NCI-H82 treated with DMSO at 0.1 percent for 48 hours (cell line): ENCODE data around the gene GLIS1.

Source experiments
- DNase-seq: peaks from one replicate; lab custom pipeline; 2025; ENCODE audit not compliant: unreplicated experiment; lab: John Stamatoyannopoulos, UW

The GLIS1 gene

DNA sequence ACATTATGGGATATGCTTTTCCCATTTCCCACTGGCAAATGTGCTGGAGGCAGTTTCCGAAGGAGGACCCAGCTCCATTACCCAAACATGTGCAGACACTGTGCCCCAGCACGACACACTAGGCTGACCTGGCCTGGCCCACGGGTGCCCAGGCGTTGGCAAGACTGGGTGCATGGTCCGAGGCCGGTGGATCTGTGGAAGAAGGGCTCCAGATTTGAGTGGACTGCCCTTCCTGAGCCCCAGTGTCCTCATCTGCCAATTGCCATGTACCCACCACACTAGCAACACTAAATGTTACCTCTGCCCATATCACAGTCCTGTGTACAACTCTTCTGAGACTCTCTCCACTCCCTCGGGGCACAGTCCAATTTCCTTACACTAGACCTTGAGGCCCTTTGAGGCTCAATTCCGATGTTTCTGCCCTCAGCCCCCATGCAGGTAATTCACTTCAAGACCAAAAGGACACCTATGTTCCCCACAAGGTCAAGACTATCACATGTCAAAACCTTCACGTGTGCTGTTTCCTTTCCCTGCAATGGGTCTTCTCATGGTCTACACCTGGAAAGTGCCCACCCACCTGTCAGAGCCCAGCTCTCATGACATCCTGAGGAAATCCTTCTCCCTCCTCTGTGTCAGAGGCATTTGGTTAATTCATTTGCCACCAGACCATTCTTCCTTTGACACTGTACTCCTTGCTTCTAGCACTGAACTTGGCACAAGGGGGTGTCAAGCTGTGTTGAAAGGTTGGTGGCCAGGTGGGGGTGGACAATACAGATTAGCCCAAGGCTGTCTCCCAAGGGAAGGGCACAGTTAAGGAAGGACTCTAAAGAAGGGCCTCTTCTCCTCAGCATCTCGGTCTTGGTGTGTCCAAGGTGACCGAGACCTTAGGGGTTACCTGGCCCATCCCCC, 154.8 kb downstream of the GLIS1 start:
- DNase-seq, result no peak

DNA sequence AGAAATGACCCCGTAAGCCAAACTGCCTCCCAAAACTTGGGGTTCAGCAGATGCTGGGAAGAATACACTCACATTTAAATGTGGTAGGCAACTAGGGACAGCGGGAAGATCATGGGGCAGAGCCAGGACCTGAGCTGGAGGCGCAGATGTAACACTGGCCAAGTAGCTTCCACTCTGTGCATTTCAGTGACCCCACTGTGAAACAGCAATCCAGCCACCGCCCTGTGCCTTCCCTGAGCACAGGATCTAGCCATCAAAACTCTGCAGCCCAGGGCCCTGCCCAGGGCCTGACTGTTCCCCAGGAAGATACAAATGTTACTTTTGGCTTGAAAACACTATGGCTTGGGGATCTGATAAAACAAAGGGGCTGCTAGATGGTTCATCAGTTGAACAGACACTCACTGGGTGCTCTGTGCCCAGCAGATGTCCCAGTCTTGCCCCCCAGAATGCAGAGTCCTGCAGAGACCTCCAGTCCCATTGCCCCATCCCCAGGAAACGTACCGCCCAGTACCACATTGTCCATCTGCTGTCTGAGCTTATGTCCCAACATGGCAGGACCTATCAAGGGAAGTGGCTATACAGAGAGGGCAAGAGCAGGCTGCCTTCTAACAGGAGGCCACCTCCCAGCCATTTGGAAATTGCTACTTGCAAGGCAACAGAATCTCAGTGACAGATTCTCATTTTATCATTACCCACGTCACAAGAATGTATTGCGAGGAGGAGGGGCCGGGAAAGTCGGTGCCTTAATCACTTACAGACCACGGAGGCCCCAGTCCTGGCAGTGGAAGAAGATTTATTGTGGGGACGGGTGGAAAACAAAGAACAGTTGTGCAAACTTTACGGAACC, 155.7 kb downstream of the GLIS1 start:
- DNase-seq, result no peak

DNA sequence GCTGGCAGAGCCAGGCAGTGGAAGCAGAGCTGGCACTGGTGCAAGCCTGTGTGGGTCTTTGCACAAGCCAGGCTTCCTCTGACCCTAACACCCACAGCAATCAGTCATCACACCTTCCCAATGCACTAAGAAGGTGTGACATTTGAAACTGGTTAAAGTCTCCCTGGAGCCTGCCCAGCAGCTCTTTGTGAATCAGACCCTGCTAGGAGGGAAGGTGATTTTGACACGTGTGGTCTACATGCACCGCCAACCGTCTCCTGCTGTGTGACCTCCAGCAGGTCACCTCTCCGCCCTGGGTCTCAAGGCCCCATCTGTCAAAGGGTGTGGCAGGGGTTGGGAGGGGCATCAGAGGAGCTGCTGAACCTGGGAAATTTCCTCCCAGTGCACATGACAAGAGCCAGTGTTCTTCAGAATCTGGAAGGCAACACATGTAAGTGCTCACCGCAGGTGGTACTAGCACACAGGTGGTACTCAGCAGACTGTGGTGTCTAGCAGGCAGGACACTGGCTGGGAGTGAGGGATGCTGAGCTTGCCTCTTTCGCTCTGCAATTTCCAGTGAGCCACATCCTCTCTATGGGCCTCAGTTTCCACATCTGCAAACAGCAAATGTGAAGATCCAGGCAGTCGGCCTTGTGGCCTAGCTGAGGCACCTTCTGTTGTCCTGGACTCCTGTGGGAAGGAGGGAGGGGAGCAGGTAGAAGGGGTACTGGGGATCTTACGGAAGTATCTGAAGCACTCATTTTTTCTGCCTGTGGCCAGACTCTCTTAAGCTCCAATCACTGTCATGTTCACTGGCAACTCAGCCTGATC, 156.5 kb downstream of the GLIS1 start:
- DNase-seq, result no peak

DNA sequence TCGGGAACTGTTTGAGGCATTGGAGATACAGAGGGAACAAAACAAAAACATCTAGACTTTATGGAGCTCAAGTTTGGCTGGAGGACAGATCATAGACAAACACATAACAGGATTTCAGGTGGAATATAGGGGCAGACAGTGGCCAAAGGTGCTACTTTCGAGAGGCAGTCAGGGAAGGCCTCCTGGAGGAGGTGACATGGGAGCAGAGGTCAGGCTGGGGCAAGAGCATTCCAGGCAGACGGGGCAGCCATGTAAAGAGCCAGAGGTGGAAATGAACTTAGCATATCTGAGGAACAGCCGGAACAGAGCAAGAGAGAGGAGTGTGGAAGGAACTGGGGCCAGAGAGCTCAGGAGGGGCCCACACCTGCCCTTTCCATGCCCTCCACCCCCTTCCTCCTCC, 157.5 kb downstream of the GLIS1 start:
- no peak for DNase-seq

DNA sequence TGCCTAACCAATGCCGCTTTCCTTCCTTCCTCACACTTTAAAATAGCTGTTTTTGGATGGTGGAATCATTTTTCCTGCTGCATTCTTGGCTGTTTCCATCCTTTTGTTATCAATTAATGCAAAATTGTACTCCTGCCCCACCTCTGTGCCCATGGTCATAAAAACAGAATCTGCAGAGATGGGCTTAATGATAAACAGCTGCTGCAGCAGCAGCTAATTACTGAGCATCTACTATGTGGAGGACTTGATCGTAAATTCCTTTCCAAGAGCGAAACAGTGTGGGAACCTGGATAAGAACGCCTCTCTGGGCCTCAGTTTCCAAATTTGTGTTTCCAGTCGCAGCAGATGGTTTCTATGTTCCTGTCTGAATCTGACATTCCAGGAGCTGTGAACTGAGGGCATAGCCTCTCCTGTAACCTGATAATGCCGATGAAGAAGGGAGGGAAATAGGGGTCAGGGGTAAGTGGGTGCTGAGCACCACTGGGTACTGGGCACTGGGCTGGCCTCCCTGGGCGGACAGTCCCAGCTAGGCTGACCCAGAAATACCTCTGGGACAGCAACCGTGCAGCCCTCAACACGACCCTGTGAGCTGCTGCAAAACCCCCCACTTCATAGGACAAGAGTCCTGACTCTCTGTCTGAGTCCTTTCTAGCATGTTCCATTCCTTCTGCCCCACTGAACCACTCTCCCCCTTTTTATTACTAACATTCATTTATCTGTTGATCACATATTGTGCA, 158.1 kb downstream of the GLIS1 start:
- DNase-seq, result no peak

DNA sequence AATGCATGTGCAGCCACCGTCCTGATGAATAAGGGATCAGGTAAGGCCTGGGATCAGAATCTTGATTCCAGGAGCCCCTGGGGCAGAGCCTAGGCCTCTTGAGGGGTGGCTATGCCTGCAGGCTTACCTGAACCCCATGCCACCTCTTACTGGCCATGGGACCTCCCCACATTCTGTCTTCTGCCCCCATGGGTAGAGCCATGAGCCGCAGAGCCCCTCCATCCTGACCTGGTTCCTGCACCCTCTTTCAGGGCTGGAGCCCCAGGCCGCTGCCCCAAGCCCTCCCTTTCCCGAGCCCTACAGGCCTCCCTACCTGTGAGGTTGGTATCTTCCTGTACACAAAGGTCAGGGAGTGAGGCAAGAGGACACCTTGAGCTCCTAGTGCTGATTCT, 159.0 kb downstream of the GLIS1 start:
- DNase-seq, result no peak

DNA sequence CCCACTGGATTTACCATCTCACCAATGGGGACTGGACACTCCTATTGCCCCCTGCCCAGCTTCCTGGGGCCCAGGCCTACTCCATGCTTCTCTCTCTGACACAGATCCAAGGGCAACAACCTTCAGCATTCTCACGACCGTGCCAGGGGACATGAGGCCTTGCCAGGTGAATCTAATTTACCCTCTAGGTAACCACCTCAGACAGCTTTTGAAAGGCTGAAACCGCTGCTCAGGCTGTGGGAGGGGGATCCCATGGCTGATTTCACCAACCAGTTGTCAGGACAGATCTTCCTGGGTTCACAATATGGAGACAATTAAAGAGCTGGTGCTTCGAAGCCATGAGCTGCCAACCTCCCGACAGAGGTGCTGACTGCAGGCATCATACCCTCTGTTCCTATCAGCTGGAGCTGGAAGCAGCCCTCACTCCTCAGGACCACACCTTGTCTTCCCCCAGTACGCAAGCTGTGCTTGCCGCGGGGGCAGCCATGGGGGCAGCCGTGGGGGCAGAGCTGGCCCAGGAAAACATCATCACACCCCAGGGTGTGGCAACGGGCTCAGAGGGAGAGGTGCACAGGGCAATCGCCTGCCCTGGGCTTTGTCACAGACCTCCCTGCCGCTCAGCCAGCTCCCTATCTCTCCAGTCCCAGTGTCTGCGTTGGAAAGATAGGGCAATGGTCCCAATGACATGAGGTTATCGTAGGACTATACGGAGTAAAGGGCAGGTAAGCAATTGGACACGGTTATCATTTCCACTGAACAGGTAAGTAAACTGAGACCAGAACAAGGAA, 159.5 kb downstream of the GLIS1 start:
- DNase-seq, result no peak

DNA sequence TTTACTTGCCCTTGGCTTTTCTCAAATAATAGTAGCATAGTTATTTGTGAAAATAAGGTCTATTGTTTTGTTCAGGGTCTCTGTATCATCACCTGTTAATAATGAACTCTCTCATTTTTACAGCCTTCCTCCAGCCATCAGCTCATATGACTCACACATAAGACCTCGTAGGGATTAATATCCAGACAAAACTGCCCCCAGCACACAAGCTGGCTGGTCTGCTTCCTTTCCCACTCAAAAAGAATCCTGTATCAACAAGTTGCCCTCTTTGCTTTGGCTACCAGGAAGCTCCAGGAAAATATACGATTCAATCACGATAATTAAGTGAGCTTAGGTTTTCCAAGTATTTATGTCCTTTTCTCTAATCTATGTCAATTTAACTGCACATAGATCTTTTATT, 160.6 kb downstream of the GLIS1 start:
- DNase-seq, result no peak

DNA sequence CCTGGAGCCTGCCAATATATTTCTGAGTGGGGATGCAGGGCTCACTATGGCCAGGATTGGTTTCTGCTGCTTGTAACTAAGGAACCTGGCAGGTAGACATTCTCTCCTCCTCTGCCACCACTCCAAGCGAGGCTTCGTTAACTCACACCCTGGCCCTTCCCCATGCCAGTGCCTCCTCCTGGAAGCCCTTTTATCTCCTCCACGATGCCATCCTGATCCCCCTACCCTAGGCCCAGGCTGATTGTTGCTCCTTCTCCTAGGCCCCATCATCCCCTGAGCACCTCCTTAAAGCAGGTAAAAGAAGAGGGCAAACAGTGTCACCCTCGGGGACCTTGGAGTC, 161.2 kb downstream of the GLIS1 start:
- no peak for DNase-seq

DNA sequence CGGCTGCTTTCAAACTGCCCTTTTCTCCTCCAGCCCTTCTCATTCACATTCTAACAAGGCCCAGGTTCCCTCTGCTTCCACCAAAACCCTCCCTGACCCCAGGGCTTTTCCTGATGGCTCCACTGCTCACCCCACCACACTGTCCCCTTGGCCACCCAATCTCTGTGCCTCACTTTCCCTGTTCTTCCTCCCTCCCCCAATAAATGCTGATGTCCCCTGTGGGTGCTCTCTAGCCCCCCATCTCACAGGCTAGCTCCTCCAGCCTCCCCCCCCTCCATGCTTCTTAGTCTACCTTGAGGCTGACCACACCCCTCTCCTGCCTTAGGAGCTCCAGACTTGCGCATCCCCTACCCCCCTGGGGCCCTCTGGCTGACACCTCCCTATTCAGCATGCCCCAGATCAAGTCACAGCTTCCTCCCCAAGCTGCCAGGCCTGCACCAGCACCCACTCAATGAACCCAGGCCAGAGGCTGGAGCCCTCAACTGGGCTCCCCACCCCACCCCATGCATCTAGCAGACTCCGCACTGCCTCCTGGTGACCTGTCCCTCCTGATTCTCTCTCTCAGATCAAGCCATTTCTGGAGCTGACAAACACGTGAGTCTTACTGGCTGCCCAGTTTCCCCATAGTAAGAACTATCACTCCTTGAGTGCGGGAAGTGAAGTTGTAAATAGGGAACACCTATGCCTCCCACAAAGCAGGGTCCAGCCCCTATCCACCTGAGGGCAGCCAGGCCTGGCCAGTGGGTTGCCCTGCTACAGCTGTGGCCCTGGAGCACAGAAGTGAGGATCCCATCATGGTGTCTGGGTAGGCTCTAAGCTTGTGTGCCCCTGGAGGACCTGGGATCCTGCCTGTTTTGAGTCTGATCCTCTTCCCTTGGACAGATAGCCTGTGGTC, 161.9 kb downstream of the GLIS1 start:
- no peak for DNase-seq

DNA sequence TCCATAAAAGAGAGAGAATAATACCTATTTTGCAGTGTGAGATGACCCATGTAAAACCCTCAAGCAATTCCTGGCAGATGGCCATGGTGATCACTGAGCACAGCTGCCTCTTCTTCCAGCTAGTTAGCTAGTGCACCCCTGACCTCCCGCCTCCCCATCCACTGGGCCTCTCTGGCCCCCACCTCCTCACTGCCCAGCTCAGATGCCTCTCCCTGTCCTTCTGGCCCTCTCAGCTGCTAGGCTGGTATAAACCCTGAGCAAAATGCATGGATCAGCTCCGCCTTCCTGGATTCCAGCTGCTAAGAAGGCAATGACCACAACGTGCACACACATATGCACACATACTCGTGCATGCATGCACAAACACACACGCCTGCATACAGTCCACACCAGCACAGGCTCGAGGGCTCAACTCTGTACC, 162.6 kb downstream of the GLIS1 start:
- DNase-seq, result no peak

DNA sequence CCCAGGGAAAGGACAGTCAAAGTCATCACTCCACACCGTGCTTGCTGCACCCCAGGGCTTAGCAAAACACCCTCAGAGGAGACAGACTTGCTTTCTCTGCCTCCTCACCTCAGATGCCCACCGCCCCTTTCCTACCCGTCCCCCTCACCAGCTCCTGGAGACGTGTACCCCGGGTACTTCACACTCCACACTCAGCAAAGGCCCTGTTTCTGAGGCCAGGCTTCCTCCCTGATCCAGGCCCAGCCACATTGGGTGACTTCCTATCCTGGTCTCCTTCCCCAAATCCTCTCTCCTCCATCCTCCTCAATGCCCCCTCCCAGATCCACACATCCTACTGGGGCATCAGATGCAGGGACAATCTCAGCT, 163.0 kb downstream of the GLIS1 start:
- DNase-seq, result no peak

DNA sequence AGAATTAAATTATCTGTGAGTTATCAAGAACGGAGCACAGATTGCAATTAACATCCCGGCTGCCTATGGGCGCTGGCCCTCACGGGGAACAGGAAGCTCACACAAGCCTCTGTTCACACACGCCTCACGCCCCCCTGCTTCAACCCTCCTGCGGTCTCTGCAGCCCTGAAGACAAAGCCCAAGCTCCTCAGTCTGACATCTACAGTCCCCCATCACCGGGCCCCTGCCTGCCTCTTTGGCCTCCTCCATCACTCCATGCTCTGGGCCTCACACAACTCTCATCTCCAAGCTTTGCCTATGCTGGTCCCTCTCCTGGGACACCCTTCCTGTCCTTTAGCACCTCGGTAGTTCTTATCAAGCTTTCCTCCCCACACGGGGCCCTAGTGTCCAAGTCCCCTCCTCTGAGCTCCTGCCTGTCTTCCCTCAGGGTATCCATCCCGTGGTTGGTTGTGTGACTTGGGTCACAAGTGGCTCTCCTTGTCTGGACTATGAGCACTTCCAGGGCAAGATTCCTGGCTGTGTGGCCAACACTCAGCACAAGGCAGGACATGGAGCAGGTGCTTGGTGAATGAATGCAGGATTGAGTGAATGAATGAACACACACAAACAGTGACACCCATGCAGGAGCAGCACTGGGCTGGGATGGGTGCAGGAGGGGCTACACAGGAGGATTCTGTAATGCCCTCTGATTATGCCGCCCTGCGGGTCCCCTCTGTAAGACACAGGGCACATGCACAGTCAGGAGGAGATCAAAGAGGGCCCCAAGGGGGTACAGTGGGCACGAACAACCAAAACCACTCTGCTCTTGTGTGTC, 163.6 kb downstream of the GLIS1 start:
- no peak for DNase-seq

DNA sequence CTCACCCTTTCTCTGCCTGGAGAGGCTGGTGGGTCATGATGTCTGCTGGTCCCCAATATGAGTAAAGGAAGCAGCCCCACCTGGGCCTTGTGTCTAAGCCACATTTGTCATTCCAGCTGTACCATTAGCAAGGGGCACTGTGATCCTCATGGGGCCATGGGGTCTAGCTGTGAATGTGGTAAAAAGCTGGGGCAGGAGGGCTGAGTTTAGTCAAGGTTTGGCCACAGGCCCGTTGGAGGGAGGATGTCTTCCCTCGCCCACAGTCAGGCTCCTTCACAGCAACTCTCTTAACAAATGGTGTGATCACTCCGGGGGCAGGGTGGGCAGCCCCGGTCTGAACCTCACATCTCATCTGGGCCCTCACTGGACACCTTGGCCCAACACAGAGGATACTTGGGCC, 164.3 kb downstream of the GLIS1 start:
- DNase-seq, result no peak

DNA sequence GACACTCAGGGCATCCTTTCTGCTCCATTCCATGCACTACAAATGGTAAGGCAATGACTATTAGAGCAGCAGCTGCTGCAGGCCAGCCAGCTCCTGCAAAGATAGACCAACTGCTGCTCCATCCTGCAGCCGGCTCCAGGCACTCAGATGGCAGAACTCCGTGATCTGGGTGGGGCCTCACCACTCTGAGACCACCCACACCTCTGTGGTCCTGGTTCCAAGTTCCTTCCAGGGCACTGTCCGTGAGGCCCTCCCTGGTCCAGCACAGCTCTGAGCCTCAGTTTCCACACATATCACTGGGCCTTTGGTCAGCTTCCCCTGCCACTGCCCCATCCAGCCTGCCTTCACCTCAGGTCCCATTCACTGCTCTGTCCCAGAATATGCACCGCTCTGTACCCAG, 165.0 kb downstream of the GLIS1 start:
- no peak for DNase-seq

DNA sequence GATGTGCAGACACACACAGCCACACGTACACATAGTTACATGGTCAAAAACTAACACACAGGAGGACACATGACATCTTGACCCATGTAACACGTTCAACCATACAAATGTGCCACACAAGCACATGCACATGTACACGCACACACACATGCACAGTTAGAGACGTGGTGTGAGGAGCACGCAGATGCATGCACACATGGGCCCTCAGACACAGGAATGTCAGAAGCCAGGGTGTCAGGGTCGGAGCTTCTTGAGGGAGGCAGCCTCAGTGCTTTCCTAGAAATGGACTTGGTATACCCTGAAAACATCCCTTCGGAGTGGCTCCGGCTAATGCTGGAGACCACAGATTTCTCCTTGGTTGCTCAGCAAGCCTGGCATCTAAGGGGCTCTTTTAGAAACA, 165.4 kb downstream of the GLIS1 start:
- no peak for DNase-seq

DNA sequence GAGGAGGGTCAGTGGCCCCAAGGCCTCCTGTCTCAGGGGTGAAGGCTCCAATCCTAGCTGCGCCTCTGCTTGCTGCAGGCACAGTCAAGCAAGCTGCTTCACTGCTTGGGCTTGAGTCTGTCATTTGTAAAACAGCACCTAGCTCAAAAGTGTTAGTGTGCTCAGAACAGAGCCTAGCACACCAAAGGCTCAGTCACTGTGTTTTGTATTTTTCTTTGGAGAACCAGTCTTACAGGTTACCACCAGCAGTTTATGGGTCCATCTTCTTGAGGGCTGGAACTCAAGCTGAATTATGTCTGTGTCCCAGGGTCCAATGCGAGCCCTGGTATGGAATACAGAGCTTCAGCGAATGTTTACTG, 166.2 kb downstream of the GLIS1 start:
- no peak for DNase-seq

DNA sequence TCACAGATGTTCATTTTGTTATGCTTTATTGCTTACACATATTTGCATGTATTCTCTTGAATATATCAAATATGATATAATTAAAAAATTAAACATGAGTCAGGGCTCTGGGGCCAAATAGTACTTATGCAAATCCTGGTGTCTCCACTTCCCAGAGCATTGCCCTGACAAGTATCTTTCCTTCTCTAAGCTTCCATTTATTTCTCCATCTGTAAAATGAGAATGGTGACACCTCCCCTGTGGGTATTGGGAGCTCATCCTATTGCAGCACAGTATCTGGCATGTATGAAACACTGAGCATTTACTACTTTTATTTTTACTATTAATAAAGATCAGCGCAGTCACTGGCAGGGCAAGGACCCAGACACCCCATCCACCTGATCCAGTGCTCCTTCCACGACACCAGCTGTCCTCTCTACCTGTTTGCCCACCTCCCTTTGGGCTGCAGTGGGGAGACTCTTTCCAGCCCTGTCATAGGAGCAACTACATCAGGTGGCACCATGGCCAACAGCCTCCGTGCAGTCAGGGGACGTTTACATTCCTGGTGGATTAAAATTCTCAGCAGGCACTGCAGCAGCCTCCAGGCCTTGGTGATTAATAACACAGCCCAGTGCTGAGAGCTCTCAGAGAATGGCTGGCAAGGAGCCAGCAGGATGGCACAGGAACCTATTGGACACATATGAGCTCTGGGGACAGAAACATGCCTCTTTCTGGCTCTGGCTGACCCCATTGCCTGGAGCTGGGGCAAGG, 166.7 kb downstream of the GLIS1 start:
- DNase-seq, result no peak
